ENCODE data around the gene TPRX1.

TPRX1 gene

GRCh38 chr19:47802521-47803043 lies 1.8 kb downstream of the TPRX1 start:
- no peak for DNase-seq (ENCODE audit: extremely low spot score)
- CTCF ChIA-PET, result no interaction called here
- POLR2A ChIA-PET, result no interaction called here
- TF ChIP-seq CTCF (IDR thresholded peaks at IDR 0.05; ENCODE audit: control extremely low read depth, extremely low read depth, low read depth, missing control alignments), result no peak

GRCh38 chr19:47801270-47801669 lies 3.1 kb downstream of the TPRX1 start:
- CTCF ChIA-PET, result no interaction called here
- no peak for TF ChIP-seq CTCF (IDR thresholded peaks at IDR 0.05; ENCODE audit: control extremely low read depth, extremely low read depth, low read depth, missing control alignments)
- POLR2A ChIA-PET, result no interaction called here
- no peak for DNase-seq (ENCODE audit: extremely low spot score)

- POLR2A ChIA-PET, result interaction anchor here (0.6 kb wide), 1 partner anchor 248 kb away, joined by 4 read pairs; no protein-coding TSS in a partner anchor
- DNase-seq (ENCODE audit: extremely low spot score), result no peak
- CTCF ChIA-PET, result interaction anchor here (1.1 kb wide), 1 partner anchor 17 kb away, joined by 3 read pairs; no protein-coding TSS in a partner anchor
- TF ChIP-seq CTCF (IDR thresholded peaks at IDR 0.05; ENCODE audit: control extremely low read depth, extremely low read depth, low read depth, missing control alignments), result no peak
Measured at GRCh38 chr19:47798904-47799266, 5.5 kb downstream of the TPRX1 start.

GRCh38 chr19:47797996-47798903 lies 6.1 kb downstream of the TPRX1 start:
- TF ChIP-seq CTCF (IDR thresholded peaks at IDR 0.05; ENCODE audit: control extremely low read depth, extremely low read depth, low read depth, missing control alignments), result no peak
- CTCF ChIA-PET, result interaction anchor here (1.1 kb wide), 1 partner anchor 18 kb away, joined by 3 read pairs; no protein-coding TSS in a partner anchor
- POLR2A ChIA-PET, result interaction anchor here (0.6 kb wide), 1 partner anchor 248 kb away, joined by 4 read pairs; no protein-coding TSS in a partner anchor
- DNase-seq (ENCODE audit: extremely low spot score), result no peak

GRCh38 chr19:47796785-47797184 lies 7.6 kb downstream of the TPRX1 start:
- CTCF ChIA-PET, result interaction anchor here (1.2 kb wide), 1 partner anchor 9 kb away, joined by 4 read pairs; no protein-coding TSS in a partner anchor
- no peak for DNase-seq (ENCODE audit: extremely low spot score)
- POLR2A ChIA-PET, result no interaction called here
- no peak for TF ChIP-seq CTCF (IDR thresholded peaks at IDR 0.05; ENCODE audit: control extremely low read depth, extremely low read depth, low read depth, missing control alignments)

GRCh38 chr19:47794526-47794925 lies 9.8 kb downstream of the TPRX1 start:
- no peak for TF ChIP-seq CTCF (IDR thresholded peaks at IDR 0.05; ENCODE audit: control extremely low read depth, extremely low read depth, low read depth, missing control alignments)
- POLR2A ChIA-PET, result no interaction called here
- no peak for DNase-seq (ENCODE audit: extremely low spot score)
- CTCF ChIA-PET, result interaction anchor here (1.0 to 1.3 kb wide), 3 partner anchors 12 to 75 kb away, joined by 3 to 5 read pairs (median 3); no protein-coding TSS in a partner anchor

Data from GM10248 (cell line).